ENCODE data around the gene TAGLN. TPM values are rescaled to one million over a fixed set of nuclear protein-coding genes. Genes with fewer than 3 reads are reported as not detected.
"Not testable (repeated sequence)": the region's sequence is repeated elsewhere in the genome, so short reads cannot be mapped to it uniquely, and the experiment has no call there.

TAGLN gene
- total RNA-seq, 4 donors from 2014 or later: 190 to 216 (median 199) TPM

- not testable (repeated sequence) for H3K4me3 ChIP-seq
- 95% methylated on average over 8 of the region's 8 CpGs for WGBS
- H3K36me3 ChIP-seq: peaks cover 45% of the 10 kb centered on the region
Observed at GRCh38 chr11:117209351-117210125, 10.4 kb downstream of the TAGLN start.

GRCh38 chr11:117210620-117211019 is 11.4 kb downstream of the TAGLN start:
- Histone ChIP-seq H3K36me3 (peaks cover 43% of the 10 kb centered on the region), H3K4me3 (no peak overlapping the region), H3K4me1 (no peaks in the 10 kb centered on the region), H3K9me3 (no peaks in the 10 kb centered on the region), H3K27me3 (no peaks in the 10 kb centered on the region), H3K27ac (no peak overlapping the region)
- 100% methylated on average over 3 of the region's 3 CpGs for WGBS
- DNase-seq (ENCODE audit: low spot score in 2 of 2): no peak
- TF ChIP-seq POLR2AphosphoS5 (IDR thresholded peaks at IDR 0.05): no peak
- TF ChIP-seq CTCF (IDR thresholded peaks at IDR 0.05): no peak
- no peak for TF ChIP-seq POLR2A (IDR thresholded peaks at IDR 0.05)
- TF ChIP-seq EP300 (IDR thresholded peaks at IDR 0.05): no peak

More at GRCh38 chr11:117209351-117210125, 10.4 kb downstream of the TAGLN start:
- not testable (repeated sequence) for DNase-seq (ENCODE audit: low spot score in 2 of 2); H3K9me3 ChIP-seq; H3K4me1 ChIP-seq; H3K27me3 ChIP-seq; H3K27ac ChIP-seq

GRCh38 chr11:117212697-117213355 is 13.7 kb downstream of the TAGLN start:
- Histone ChIP-seq H3K4me1 (no peaks in the 10 kb centered on the region), H3K36me3 (peaks cover 61% of the 10 kb centered on the region), H3K27ac (no peak overlapping the region), H3K9me3 (no peaks in the 10 kb centered on the region), H3K4me3 (no peak overlapping the region), H3K27me3 (no peaks in the 10 kb centered on the region)
- TF ChIP-seq POLR2A (IDR thresholded peaks at IDR 0.05): no peak
- no peak for TF ChIP-seq CTCF (IDR thresholded peaks at IDR 0.05)
- TF ChIP-seq POLR2AphosphoS5 (IDR thresholded peaks at IDR 0.05): no peak
- no peak for TF ChIP-seq EP300 (IDR thresholded peaks at IDR 0.05)
- DNase-seq (ENCODE audit: low spot score in 2 of 2): no peak
- 91% methylated on average over 11 of the region's 11 CpGs for WGBS

- TF ChIP-seq CTCF (IDR thresholded peaks at IDR 0.05) (no peak), POLR2A (IDR thresholded peaks at IDR 0.05) (no peak), EP300 (IDR thresholded peaks at IDR 0.05) (no peak), POLR2AphosphoS5 (IDR thresholded peaks at IDR 0.05) (no peak)
- Histone ChIP-seq H3K4me1 (peaks cover 5% of the 10 kb centered on the region), H3K27ac (no peak overlapping the region), H3K27me3 (no peaks in the 10 kb centered on the region), H3K36me3 (peaks cover 78% of the 10 kb centered on the region), H3K4me3 (no peak overlapping the region), H3K9me3 (no peaks in the 10 kb centered on the region)
- 84% methylated on average over 7 of the region's 7 CpGs for WGBS
- peak in 1 of 2 donors; percentile 15 for DNase-seq (ENCODE audit: low spot score in 2 of 2)
Observed at GRCh38 chr11:117214404-117215110, 15.4 kb downstream of the TAGLN start.

- DNase-seq (ENCODE audit: low spot score in 2 of 2): peak in 1 of 2 donors; percentile 46
- 72% methylated on average over 11 of the region's 11 CpGs for WGBS
- peak overlapping the region; percentile 84 for H3K27ac ChIP-seq
- no peaks in the 10 kb centered on the region for H3K27me3 ChIP-seq
- no peak overlapping the region for H3K4me3 ChIP-seq
- no peak for TF ChIP-seq POLR2AphosphoS5 (IDR thresholded peaks at IDR 0.05)
- no peak for TF ChIP-seq EP300 (IDR thresholded peaks at IDR 0.05)
- no peak for TF ChIP-seq CTCF (IDR thresholded peaks at IDR 0.05)
- no peak for TF ChIP-seq POLR2A (IDR thresholded peaks at IDR 0.05)
- H3K36me3 ChIP-seq: peaks cover 87% of the 10 kb centered on the region
- no peaks in the 10 kb centered on the region for H3K9me3 ChIP-seq
- peaks cover 33% of the 10 kb centered on the region for H3K4me1 ChIP-seq
Observed at GRCh38 chr11:117217141-117218084, 18.2 kb downstream of the TAGLN start.

All from suprapubic skin (tissue), 4 donors.